GM12891 (cell line): Measurements from ENCODE around the gene LRP1B.

Source experiments
- POLR2A ChIP-seq: IDR thresholded peaks from 2 replicates; pipeline ENCODE4 v1.6.1; 2011; ENCODE audit warnings: low read depth, low read length, control low read depth
- TAF1 ChIP-seq: IDR thresholded peaks from 2 replicates; pipeline ENCODE4 v1.6.1; 2011; ENCODE audit warnings: low read depth, low read length, control low read depth

- TF ChIP-seq POLR2A (no peak), TAF1 (no peak)
Observed at GRCh38 chr2:142134911-142135310, 4.1 kb upstream of the LRP1B start.
